ENCODE measurements around the gene MRGPRF.

DNA sequence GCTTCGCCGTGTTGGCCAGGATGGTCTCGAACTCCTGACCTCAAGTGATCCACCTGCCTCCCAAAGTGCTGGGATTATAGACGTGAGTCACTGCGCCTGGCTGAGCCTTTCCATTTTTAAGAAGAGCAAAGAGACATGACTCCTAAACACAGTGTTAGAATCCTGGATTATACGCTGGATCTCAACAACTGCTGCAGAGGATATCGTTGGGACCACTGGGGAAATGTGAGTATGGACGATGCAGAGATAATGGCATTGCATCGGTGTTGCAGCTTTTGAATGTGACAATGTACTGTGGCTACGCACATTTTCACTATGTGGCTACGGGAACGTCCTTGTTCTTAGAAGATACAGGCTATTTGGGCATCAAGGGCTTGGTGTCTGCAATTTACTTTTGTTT, 6.2 kb downstream of the MRGPRF start:
- TF ChIP-seq, protein P1, sequence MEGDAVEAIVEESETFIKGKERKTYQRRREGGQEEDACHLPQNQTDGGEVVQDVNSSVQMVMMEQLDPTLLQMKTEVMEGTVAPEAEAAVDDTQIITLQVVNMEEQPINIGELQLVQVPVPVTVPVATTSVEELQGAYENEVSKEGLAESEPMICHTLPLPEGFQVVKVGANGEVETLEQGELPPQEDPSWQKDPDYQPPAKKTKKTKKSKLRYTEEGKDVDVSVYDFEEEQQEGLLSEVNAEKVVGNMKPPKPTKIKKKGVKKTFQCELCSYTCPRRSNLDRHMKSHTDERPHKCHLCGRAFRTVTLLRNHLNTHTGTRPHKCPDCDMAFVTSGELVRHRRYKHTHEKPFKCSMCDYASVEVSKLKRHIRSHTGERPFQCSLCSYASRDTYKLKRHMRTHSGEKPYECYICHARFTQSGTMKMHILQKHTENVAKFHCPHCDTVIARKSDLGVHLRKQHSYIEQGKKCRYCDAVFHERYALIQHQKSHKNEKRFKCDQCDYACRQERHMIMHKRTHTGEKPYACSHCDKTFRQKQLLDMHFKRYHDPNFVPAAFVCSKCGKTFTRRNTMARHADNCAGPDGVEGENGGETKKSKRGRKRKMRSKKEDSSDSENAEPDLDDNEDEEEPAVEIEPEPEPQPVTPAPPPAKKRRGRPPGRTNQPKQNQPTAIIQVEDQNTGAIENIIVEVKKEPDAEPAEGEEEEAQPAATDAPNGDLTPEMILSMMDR (IDR thresholded peaks at IDR 0.05), result no peak
- TF ChIP-seq POLR2A (IDR thresholded peaks at IDR 0.05), result no peak
- TF ChIP-seq EP300 (IDR thresholded peaks at IDR 0.05), result no peak
